ENCODE results near the gene JAG1.
"Not testable (repeated sequence)": the region's sequence is repeated elsewhere in the genome, so short reads cannot be mapped to it uniquely, and the experiment has no call there.

Gene JAG1

DNA sequence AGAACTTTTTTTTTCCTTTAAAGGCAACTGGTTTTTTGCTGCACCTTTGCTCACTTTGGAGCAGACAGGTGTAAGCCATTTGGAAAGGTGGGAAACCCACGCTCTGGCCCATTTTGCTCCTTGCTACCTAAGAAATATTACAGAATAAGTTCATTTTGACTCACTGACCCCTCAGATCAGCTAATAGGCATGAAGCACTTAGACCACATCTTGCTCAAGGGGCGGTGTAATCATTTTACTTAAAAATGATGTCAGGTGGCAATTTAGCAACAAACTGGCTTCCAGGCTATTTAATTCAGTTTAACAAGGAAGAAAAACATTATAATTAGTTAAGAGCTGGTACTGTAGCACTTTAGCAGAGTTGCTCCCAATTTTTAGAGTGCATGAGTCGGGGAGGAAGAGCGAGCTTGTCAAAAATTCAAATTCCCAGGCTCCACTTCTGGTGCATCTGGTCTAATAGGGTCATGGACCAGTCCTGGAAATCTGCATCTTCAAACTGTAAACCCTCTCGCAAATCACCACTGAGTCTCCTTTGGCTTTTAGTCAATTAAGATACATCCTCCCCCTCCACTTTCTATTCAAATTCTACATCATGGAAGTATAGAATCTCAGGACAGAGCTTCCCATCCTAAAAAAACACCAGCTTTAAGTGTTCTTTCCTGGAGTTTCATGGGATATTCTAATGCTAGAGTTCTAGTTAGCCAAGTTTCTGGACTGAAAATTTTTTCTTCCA, 38.2 kb downstream of the JAG1 start:
- no peak for DNase-seq

GRCh38 chr20:10634683-10635411, 39.0 kb downstream of the JAG1 start:
- DNase-seq: no peak

DNA sequence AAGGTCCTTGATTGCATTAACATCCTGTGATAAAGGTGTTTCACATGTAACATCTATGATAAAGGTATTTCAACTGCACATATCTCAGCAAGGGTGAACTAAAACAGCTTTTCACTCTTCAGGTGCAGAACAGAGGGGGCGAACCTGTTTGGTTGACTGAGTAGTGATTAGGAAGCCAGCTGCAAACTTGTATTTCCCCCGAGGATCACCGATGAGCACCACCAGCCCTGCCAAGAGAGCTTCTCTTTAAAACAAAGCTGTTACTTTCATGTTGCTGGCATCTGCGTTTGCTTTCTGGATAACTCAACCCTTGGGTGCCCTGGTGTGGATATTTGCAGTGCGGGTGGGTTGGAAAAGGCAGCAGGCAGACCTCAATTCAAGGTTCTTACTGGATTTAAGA, 39.6 kb downstream of the JAG1 start:
- no peak for DNase-seq

DNA sequence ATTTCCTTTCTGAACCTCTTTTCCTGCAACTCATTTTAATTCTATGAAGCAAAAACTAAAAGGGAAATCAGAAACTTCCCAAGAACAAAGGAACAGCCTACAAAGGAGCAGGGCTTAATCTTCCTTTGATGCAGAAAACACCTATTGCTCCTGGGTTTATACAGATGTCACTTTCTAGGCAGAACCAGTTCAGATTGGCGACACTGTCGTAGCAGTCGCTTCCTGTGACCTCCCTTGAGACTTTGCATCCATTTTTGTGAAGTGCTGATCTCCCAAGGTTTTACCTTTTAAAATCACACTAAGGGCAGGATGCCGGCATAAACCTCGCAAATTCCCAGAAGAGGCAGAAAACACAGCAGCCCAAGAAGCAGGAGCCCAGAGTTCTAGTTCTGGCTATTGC, 40.1 kb downstream of the JAG1 start:
- DNase-seq: no peak

- DNase-seq: no peak
Measured at GRCh38 chr20:10632721-10633509, 40.9 kb downstream of the JAG1 start.

GRCh38 chr20:10631126-10631525, 42.7 kb downstream of the JAG1 start:
- no peak for DNase-seq

- no peak for DNase-seq
Measured at GRCh38 chr20:10629946-10630650, 43.7 kb downstream of the JAG1 start.

DNA sequence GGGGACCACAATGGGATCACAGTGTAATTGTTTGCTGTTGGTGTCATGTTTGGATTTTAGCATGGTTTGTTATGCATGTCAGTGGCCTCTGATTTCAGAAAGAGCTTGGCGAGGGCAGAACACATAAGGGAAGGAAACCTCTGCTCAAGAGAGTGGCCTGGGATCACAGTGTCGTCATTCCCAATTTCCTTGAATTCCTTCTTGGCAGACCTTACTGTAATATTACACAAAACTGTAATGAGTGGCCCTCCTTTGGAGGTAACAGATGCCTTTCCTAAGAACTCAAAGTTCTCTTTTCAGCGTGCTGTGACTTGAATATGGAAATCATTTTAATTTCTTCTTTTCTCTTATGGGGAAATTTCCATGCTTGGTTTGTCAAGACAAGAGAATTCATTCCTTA, 46.9 kb downstream of the JAG1 start:
- no peak for DNase-seq

GRCh38 chr20:10625641-10626040, 48.2 kb downstream of the JAG1 start:
- no peak for DNase-seq

GRCh38 chr20:10622657-10623418, 51.0 kb downstream of the JAG1 start:
- no peak for DNase-seq

GRCh38 chr20:10621149-10621548, 52.6 kb downstream of the JAG1 start:
- DNase-seq: no peak

DNA sequence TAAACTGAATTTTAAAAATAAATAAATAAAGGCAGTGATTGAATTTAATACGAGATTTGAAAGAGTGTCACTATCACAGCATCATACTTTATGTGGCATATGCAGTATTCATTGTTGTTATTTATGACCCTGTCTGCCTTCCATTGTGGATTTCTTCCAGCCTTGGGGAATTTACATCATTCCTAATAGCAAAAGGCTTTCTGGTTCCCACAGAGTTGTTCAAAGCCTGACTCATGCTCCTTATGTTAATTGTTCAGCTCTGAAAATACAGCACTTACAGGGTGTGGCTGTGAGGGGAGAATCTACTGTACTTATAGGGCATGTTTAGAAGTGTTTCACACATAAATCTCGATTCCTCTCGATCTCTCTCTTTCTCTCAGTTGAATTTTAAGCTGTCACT, 54.4 kb downstream of the JAG1 start:
- no peak for DNase-seq

- DNase-seq: no peak
Measured at GRCh38 chr20:10618611-10619245, 55.1 kb downstream of the JAG1 start.

DNA sequence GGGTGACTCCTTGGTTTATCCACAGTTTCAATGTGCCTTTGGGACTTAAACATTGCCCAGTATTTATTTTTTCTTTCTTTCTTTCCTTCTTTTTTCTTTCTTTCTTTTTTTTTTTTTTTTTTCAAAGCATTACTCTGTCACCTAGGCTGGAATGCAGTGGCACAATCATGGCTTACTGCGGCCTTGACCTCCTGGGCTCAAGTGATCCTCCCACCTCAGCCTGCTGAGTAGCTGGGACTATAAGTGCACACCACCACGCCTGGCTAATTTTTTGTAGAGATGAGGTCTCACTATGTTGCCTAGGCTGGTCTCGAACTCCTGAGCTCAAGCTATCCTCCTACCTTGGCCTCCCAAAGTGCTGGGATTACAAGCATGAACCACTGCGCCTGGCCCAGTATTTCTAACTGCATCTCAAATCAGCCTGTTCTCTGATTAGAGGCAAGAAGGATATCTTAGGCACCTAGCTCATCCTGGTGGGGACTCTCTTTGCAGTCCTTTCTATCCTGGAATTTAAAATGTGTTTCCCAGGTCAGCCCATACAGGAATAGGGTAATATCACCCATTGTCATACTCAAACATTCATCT, 56.2 kb downstream of the JAG1 start:
- not testable (repeated sequence) for DNase-seq

- DNase-seq: no peak
Measured at GRCh38 chr20:10616212-10616611, 57.6 kb downstream of the JAG1 start.

DNA sequence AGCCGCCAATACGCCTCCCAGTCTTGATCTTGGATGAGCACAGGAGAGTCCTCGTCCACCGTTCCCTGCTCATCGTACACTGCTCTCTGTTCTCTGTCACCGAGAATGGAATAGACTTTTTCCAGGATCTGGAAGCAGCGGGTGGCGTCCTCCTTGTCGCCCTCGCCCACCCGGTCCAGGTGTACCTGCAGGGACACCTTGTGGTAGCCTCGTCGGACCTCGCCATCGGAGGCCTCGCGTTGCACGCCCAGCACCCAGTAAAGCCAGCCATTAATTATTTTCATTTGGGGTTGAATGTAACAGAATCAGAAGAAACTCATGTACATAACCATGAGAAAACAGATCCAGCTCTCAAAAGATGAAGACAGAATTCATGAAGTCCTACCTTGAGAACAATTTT, 59.9 kb downstream of the JAG1 start:
- no peak for DNase-seq

GRCh38 chr20:10613426-10613825, 60.4 kb downstream of the JAG1 start:
- not testable (repeated sequence) for DNase-seq

DNA sequence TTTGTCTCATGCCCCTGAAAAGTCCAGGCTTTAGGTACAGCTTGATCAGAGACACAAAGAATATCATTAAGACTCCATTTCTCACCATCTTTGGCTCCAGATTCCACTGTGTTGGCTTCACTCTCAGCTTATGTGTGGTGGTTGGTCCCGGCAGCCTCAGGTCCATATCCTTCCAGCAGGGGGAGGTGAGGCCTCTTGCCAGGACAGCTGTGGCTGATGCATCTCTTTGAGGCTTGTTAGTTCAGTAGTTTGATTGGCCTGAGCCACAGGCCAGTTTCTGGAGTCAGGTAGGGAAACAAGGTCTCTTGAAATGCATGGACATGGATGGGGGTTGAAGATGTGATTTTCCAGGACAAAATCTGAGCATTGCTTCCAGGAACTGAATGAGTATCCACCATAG, 62.4 kb downstream of the JAG1 start:
- DNase-seq: no peak

DNA sequence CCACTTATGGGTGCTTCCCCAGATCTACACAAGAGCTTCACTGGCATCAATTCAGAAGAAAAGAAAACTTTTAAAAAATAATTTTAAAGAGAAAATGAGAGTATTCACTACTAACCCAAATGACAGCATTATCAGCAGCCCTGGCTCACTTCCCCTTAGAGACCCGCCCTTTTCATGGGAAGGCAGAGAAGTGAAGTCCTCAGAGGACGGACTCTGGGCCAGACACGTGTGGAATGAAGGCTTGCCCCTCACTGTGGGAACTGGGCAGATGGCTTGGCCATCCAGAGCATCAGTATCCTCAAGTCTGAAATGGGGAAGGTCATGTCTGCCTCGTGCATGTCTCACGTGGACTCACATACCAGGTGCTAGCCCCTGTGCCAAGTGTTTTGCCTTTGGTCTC, 63.5 kb downstream of the JAG1 start:
- DNase-seq: no peak

DNA sequence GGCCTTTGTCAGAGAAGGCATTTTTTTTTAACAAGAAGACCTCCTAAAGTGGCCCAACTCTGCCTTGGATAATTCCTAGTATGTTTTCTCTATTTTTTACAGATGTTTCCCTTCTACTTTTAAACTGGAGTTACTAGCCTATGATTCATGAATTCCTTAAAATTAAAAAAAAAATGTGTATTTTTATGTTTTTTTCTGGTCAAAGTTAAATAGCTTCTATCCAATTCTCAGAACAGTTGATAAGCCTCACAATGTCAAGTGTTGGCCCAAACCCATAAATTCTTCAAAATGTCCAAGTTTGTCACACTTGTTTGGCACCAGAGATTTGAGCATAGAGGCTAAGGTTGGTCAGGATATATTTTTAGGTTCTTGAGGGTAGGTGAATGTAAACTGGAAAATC, 64.0 kb downstream of the JAG1 start:
- no peak for DNase-seq

GRCh38 chr20:10609276-10609675, 64.5 kb downstream of the JAG1 start:
- DNase-seq: no peak

All from CD4-positive, alpha-beta T cell treated with Interferon gamma for 1 hour (primary cell).